ENCODE measurements around the gene KLRG1.

KLRG1 gene

GRCh38 chr12:8989413-8989812, at the start of gene KLRG1:
KLRG1 (plus strand) TSS chr12:8989546; CDS start chr12:8989636, 90 bp downstream.
- no peak for DNase-seq (ENCODE audit: low read depth)

GRCh38 chr12:8941691-8942478, 47.5 kb upstream of the KLRG1 start:
- DNase-seq (ENCODE audit: low read depth), result no peak

- no peak for DNase-seq (ENCODE audit: low read depth)
Measured at GRCh38 chr12:8943565-8944186, 45.7 kb upstream of the KLRG1 start.

DNA sequence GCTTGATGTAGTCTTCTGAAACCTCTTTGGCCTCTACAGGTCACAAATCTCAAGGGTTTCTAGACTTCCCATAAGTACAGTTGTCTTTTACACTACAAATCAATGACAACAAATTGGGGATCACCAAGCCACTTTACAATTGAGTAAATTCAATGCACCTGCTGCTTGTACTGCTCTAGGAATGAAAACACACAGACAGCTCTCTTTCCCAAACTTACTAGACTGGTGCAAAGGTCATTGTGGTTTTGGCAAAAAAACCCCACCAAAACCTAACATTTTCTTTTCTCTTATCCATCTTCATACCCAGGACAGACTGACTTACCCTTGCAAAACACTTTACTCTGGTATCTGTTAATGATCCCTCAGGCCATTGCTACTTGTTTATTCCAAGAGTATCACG, 42.6 kb upstream of the KLRG1 start:
- DNase-seq (ENCODE audit: low read depth), result no peak

DNA sequence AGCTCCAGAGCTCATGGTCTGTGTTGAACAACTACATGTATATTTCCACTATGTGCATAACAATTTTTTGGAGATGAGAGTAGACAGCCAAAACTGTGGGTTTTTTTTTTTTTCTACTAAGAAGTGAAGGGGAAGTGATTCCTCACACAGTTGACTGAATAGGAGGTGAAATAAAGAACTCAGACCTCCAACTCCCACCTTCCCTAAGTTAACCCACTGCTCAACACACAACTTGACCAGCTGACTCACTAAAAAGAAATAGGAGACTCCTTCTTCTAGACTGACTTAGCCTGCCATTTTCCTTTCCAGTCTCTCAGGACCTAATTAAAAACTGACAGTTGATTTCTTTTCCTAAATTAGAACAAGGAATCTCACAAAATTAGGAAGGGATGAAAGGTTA, 41.6 kb upstream of the KLRG1 start:
- DNase-seq (ENCODE audit: low read depth), result no peak

- DNase-seq (ENCODE audit: low read depth), result no peak
Measured at GRCh38 chr12:8948701-8949341, 40.5 kb upstream of the KLRG1 start.

- peak; percentile 85 for DNase-seq (ENCODE audit: low read depth)
Measured at GRCh38 chr12:8949342-8950220, 39.8 kb upstream of the KLRG1 start, which contains the start of gene M6PR. M6PR (minus strand) TSS chr12:8949645; CDS start chr12:8946404, 3,241 bp downstream.

DNA sequence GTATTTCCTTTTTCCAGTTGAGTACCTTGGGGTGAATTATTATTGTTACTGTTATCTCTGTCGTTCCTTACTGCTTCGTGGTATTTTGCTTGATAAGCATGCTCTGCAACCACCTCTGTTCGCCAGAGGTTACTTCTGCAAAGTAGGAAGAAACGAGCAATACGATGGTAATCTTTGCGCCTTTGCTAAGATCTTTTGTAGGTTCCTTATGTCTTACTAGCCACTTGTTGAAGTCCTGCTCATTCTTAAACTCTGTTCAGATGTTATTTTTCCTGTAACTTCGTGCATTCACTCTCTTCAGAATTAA, 39.2 kb upstream of the KLRG1 start:
- DNase-seq (ENCODE audit: low read depth), result no peak

DNA sequence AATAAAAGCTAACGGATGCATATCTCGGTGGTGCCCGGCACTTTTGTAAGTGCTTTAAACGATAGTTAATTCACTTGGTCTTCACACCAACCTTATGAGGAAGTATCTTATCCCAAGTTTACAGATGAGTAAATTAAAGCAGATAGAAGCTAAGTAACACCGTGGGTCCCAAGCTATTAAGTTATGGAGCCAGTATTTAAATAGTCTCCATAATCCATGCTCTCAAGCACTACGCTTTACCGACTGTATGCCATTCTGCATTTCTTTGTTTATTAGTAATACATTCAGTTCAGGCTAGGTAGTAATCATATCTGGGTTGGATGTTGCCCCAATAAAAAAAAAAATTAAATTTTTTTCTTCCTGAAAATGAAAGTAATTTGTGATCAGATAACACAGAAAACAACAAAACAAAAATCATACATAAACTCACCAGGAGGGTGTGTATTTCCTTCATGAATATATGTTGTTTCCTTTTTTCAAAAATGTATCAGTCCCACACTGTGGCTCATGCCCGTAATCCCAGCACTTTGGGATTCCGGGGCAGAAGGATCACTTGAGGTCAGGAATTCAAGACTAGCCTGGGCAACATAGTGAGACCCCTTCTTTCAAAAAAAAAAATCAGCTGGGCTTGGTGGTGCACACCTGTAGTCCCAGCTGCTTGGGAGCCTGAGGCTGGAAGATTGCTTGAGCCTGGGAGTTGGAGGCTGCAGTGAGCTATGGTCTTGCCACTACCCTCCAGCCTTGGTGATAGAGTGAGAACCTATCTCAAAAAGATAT, 38.5 kb upstream of the KLRG1 start:
- no peak for DNase-seq (ENCODE audit: low read depth)

DNA sequence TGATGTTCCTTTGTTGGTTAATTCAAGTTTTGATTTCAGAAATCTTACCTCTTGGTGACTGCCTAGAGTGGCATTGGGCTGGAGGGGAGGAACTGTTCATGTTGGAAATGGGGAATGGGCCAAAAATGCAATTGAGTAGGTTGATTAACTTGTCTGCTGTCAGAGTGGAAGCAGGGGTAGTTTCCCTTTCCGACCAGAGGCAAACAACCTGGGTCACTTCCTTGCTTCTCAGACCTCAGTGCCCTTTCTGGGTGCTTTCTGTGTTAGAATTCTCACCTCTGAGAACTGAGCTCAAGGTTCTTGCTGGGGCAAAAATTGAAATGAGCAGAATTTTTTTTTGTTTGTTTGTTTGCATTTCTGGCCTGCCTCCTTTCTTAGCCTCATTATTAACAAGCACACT, 37.6 kb upstream of the KLRG1 start:
- no peak for DNase-seq (ENCODE audit: low read depth)

- peak; percentile 43 for DNase-seq (ENCODE audit: low read depth)
Measured at GRCh38 chr12:8953773-8954402, 35.5 kb upstream of the KLRG1 start.

GRCh38 chr12:8956073-8956472, 33.3 kb upstream of the KLRG1 start:
- DNase-seq (ENCODE audit: low read depth), result no peak

- no peak for DNase-seq (ENCODE audit: low read depth)
Measured at GRCh38 chr12:8956772-8957171, 32.6 kb upstream of the KLRG1 start.

DNA sequence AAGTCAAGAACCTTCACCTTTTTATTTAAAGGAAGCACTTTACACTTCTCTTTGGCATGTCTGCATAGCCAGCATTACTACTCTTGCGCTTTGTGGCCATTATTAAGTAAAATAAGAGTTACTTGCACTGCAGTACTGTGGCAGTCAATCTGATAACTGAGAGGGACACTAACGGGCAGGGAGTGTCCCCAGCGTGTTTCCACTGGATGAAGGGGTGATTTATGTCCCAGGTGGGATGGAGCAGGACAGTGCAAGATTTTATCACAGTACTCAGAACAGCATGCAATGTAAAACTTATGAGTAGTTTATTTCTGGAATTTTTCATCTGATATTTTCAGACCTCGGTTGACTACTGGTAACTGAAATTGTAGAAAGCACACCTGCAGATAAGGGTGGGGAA, 31.8 kb upstream of the KLRG1 start:
- DNase-seq (ENCODE audit: low read depth), result no peak

GRCh38 chr12:8958066-8958465, 31.3 kb upstream of the KLRG1 start:
- no peak for DNase-seq (ENCODE audit: low read depth)

GRCh38 chr12:8960176-8960575, 29.2 kb upstream of the KLRG1 start:
- no peak for DNase-seq (ENCODE audit: low read depth)

GRCh38 chr12:8968761-8969160, 20.6 kb upstream of the KLRG1 start:
- no peak for DNase-seq (ENCODE audit: low read depth)

DNA sequence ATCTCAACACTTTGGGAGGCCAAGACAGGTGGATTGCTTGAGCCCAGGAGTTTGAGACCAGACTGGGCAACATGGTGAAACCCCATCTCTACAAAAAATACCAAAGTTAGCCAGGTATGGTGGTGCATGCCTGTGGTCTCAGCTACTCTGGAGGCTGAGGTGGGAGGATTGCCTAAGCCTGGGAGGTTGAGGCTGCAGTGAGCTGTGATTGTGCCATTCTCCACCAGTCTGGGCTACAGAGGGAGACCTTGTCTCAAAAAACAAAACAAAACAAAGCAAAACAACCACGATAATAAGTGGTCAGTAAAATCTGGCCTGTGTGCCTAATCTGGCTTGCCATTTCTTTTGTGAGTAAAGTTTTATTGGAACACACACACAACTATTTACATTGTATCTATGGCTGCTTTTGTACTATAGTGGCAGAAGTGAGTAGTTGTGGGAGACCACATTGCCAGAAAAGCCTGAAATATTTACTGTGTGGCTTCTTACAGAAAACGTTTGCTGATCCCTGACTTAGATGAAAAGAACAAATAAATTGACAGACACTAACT, 19.4 kb upstream of the KLRG1 start:
- DNase-seq (ENCODE audit: low read depth), result no peak

DNA sequence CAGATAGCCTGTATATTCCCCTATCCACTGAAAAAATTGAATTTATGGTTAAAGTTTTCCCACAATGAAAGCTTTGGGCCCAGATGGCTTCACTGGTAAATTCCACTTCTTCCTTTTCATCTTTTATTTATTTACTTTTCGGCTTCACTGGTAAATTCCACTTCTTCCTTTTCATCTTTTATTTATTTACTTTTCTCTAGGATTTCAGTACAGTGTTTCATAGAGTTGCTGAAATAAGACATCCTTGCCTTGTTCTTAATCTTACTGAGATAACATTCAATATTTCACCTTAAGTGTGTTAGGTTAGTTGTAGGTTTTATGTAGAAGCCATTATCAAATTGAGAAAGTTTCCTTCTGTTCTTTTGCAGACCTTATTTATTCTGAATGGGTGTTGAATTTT, 18.9 kb upstream of the KLRG1 start:
- no peak for DNase-seq (ENCODE audit: low read depth)

DNA sequence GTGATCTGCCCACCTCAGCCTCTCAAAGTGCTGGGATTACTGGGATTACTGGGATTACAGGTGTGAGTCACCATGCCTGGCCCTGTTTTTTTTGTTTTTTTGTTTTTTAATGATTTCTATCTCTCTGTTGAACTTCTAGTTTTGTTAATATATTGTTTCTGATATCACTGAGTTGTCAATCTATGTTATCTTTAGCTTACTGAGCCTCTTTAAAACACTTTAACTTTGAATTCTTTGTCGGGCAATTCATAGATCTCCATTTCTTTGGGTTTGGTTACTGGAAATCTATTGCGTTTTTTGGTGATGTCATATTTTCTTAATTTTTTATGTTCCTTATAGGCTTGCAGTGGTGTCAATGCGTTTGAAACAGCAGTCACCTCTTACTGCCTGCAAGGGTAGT, 9.2 kb upstream of the KLRG1 start:
- no peak for DNase-seq (ENCODE audit: low read depth)

DNA sequence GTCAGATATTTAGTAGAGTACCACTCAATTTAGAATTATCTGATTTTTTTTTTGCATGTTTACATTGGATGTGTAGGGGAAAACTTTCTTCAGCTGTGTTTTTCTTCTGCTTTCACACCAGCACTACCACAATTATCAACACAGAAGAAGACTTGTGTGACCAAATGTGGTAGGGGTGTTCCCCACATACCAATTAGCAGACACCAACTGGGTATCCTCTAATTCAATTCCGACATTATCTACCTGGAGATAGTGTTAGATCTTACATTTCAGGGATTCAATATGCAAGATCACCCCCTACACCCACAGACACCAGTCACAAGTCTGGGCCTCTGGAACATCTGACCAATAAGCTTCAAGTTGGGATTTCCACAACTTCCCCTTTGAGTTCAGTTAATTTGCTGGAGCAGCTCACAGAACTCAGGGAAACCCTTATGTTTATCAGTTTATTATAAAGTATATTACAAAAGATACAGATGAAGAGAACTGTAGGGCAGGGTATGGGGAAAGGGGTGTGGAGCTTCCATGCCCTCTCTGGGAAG, 4.1 kb upstream of the KLRG1 start:
- no peak for DNase-seq (ENCODE audit: low read depth)
